HG03457 (cell line): ENCODE measurements around the gene RASA3.

ENCODE experiments used
- ATAC-seq: cut with Tn5 transposase; IDR thresholded peaks from one replicate; pipeline ENCODE4 v1.9.1; 2021; ENCODE audit warnings: moderate number of reproducible peaks; ENCODE audit not compliant: unreplicated experiment

Gene RASA3

DNA sequence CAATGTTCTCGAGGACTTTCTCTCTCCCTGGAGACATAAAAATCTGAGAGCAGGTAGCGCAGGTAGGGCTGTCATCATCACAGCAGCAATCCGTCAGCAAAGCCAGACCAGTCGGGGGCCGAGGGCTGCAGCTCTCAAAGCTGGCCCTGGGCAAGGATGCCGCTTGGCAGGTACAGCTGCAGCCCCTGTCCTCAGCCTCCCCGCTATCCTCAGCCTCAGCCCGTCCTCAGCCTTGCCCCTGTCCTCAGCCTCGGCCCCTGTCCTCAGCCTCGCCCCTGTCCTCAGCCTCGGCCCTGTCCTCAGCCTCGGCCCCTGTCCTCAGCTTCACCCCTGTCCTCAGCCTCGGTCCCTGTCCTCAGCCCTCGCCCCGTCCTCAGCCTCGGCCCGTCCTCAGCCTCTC, 169.4 kb downstream of the RASA3 start:
- no peak for ATAC-seq

DNA sequence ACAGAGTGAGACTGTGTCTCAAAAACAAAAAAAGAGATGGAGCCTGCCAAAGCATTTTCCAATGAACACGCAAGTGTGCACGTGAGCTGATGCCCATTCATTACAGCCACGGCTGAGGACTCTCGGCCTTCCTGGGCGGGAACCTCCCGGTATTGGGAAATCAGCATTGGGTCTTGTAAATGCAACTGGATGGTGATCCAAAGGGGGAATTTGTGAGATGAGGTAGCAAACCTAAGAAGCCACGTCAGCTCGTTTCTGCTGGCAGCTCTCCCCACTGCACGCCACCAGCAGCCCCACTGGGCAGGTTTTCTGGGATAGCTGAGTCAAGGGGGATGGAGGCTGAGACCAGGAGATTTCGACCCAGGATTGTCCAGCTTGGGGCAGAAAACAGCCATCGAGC, 170.0 kb downstream of the RASA3 start:
- no peak for ATAC-seq

GRCh38 chr13:113960276-113960948, 172.0 kb downstream of the RASA3 start:
- no peak for ATAC-seq

DNA sequence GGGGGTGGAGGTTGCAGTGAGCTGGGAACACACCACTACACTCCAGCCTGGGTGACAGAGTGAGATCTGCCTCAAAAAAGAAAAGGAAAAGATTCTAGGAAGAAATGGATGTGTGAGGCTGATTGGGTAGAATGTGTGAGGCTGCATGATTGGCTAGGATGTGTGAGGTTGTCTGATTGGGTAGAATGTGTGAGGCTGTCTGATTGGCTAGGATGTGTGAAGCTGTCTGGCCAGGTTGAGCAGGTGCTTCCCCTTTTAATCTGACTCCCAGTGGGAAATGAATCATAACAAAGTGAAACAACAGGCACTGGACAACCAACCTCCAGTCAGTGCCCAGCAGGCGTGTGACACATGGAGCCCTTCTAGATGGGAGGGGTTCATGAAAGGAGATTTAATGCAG, 173.2 kb downstream of the RASA3 start:
- ATAC-seq = no peak

GRCh38 chr13:113958373-113958772, 174.1 kb downstream of the RASA3 start:
- ATAC-seq = no peak

DNA sequence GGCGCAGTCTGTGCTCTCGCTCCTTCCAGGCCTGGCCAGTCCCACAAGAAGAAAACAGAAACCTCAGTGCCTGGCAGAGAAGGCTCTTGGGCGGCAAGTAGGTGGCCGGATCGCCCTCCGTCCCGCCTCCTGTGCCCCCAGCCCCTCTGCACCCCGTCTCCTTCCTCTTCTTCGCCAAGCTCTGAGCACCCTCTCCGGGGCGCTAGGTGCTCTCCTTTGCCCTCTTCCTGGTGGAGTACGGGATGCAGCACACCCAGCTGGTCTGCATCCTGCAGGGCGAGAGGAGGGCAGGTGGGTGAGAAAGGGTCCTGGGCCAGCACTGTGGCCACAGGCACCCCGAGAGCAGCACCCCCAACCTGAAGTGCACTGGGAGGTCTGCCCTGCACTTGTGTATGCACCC, 175.9 kb downstream of the RASA3 start:
- ATAC-seq = no peak

GRCh38 chr13:113955691-113956090, 176.7 kb downstream of the RASA3 start:
- no peak for ATAC-seq

DNA sequence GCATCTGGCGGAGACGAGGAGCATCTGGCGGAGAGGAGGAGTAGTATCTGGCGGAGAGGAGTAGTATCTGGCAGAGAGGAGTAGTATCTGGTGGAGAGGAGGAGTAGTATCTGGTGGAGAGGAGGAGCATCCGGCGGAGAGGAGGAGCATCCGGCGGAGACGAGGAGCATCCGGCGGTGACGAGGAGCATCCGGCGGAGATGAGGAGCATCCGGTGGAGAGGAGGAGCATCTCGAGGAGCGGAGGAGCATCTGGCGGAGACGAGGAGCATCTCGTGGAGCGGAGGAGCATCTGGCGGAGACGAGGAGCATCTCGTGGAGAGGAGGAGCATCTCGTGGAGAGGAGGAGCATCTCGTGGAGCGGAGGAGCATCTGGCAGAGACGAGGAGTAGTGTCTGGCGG, 177.2 kb downstream of the RASA3 start:
- ATAC-seq = no peak

DNA sequence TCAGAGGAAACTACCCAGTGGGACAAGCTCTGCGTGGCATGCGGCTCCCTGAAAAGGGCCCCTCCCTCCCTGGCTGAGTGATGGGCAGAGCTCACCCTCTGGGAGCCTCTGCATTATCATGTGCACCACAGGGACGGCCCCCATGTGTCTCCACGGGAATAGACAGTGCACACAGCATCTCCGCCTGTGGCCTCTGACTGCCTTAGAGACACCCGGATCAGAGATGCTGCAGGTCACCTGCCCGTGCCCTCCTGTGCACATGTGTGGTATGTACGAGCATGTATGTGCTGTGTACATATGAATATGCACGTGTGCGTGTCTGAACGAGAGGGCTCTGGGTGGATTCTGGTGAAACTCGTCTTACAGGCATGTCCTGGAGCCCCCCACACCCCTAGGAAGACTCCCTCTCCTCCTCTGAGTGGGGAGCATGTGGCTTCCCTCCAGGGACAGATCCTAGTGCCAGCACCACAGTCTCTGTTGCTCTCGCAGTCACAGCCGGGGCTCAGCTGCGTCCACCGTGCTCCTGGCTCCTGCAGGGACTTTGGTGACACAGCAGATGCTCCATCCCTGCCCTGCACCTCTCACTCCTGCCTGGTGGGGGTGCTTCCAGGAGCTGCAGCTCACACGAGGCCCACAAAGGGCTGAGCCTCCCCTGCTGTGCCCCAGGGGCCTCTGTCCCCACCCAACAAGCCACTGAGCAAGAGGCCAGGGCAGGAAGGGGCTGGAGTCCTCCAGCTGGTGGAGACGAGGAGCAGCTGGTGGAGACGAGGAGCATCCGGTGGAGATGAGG, 178.2 kb downstream of the RASA3 start:
- ATAC-seq = no peak

GRCh38 chr13:113953561-113953960, 178.9 kb downstream of the RASA3 start:
- ATAC-seq = no peak

DNA sequence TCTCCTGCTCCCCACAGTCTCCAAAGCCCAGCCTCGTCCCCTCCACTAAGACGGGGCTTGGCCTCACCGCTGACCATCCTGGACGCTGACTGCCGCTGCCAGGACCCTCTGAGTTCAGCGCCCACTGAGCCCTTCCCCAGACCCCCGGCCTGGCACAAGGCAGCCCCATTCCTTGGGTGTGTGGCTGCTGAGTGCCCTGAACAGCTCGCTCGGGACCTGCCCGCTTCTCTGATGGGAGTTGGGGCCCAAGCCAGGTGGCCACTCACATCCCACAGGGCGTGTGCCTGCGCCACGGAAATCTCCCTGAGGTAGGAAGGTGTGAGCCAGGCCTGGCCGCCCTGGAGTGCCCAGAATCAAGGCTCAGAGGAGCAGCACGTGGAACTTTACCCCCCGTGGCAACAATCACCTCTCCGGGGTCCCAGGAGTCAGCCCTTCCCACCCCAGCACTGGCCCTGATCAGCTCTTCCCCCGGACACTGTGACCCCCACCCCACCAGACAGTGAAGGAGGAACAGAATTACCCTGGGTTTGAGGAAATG, 179.4 kb downstream of the RASA3 start:
- ATAC-seq = no peak

- ATAC-seq = no peak
Observed at GRCh38 chr13:113952151-113952982, 180.1 kb downstream of the RASA3 start.

- no peak for ATAC-seq
Observed at GRCh38 chr13:113951246-113951999, 181.0 kb downstream of the RASA3 start.

GRCh38 chr13:113950451-113951245, 181.8 kb downstream of the RASA3 start:
- ATAC-seq = no peak

DNA sequence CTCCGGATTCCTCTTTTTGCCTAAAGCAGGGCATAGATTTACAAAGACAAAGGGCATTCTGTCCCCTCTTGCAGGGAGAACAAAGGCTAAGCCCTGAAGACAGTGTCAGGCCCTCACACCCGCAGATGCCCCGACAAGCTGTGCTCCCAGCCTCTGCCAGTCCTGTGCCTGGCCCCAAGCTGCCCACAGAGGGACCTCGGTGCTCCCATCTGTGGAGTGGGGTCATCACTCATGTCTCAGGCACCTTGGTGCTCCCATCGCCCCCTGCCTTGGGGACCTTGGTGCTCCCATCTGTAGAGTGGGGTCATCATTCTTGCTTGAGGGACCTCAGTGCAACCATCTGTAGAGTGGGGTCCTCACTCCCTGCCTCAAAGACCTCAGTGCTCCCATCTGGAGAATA, 182.9 kb downstream of the RASA3 start:
- ATAC-seq = no peak

- no peak for ATAC-seq
Observed at GRCh38 chr13:113948034-113948742, 184.2 kb downstream of the RASA3 start.

- ATAC-seq = no peak
Observed at GRCh38 chr13:113947311-113948033, 185.0 kb downstream of the RASA3 start.

- no peak for ATAC-seq
Observed at GRCh38 chr13:113946409-113947181, 185.8 kb downstream of the RASA3 start.
